Measurements from ENCODE around the gene GLI1. TPM values are rescaled to one million over a fixed set of nuclear protein-coding genes. Genes with fewer than 3 reads are reported as not detected.

GLI1 gene
- total RNA-seq, 5 donors from 2014 or later (not counting 1 experiment from before 2014, with no cell fraction given) = 0.53 to 1.6 (median 0.82) TPM

DNA sequence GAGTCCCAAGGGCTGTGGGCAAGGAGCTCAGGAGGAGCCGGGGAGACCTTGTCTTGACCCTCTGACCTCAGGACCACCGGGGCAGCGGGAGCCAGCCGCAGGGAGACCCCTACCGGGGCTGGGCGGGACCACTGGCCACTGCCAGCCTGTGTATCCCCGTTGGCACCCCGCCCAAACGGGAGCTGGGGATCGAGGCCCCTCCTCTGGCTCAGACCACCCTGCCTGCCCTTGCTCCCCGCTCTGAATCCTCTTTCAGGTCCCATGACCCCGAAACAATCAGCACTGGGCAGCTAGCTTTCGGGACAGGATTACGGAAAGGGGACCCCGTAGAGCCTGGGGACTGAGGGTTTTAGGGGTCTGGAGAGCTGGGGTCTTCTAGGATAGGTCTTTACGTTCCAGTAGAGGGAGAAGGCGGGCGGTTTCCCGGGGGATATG, 1.3 kb downstream of the GLI1 start:
- ATAC-seq (replicated peaks in 1 of 4) (no peak), DNase-seq (peak in 1 of 35 experiments; percentile 20)
- H3K27ac ChIP-seq (ENCODE audit: low read length) = no peak overlapping the region
- ChIA-PET CTCF (interaction anchor here (0.7 to 5.8 kb wide), 4 partner anchors 14 to 24 kb away, joined by 3 to 53 read pairs (median 3); no protein-coding TSS in a partner anchor), POLR2A (interaction anchor here in 1 of 2 donors (0.6 kb wide), 1 partner anchor 237 kb away, joined by 3 read pairs; no protein-coding TSS in a partner anchor)
- H3K4me1 Mint-ChIP-seq = peaks cover 37 to 59% (median 52%) of the 10 kb centered on the region in 3 donors
- H3K9me3 ChIP-seq = no peaks in the 10 kb centered on the region
- peak overlapping the region; percentile 81 to 88 (median 88) for H3K4me3 Mint-ChIP-seq
- no peaks in the 10 kb centered on the region for H3K9me3 Mint-ChIP-seq
- no peaks in the 10 kb centered on the region for H3K36me3 ChIP-seq (ENCODE audit: control insufficient read depth in 2 of 2, extremely low read depth in 1 of 2, insufficient read depth in 1 of 2, low read length in 1 of 2)
- H3K4me1 ChIP-seq (ENCODE audit: control insufficient read depth in 1 of 2, extremely low read depth in 1 of 2, insufficient read depth in 2 of 2, low read length in 2 of 2) = peaks cover 16 to 54% of the 10 kb centered on the region in 2 experiments
- no peaks in the 10 kb centered on the region for H3K36me3 Mint-ChIP-seq
- H3K27ac Mint-ChIP-seq = no peak overlapping the region
- peaks cover 0 to 33% of the 10 kb centered on the region in 2 experiments for H3K27me3 ChIP-seq (replicated peaks in 1 of 2; ENCODE audit: control insufficient read depth in 2 of 2, extremely low read depth in 1 of 2, insufficient read depth in 2 of 2, low read length in 1 of 2)
- 6% methylated on average over 15 of the region's 19 CpGs for WGBS (ENCODE audit: insufficient coverage)
- peak overlapping the region; percentile 51 to 62 for H3K4me3 ChIP-seq (ENCODE audit: control insufficient read depth in 1 of 2, extremely low read depth in 1 of 2, low read length in 1 of 2)
- H3K27me3 Mint-ChIP-seq = peaks cover 0 to 18% of the 10 kb centered on the region in 2 donors

DNA sequence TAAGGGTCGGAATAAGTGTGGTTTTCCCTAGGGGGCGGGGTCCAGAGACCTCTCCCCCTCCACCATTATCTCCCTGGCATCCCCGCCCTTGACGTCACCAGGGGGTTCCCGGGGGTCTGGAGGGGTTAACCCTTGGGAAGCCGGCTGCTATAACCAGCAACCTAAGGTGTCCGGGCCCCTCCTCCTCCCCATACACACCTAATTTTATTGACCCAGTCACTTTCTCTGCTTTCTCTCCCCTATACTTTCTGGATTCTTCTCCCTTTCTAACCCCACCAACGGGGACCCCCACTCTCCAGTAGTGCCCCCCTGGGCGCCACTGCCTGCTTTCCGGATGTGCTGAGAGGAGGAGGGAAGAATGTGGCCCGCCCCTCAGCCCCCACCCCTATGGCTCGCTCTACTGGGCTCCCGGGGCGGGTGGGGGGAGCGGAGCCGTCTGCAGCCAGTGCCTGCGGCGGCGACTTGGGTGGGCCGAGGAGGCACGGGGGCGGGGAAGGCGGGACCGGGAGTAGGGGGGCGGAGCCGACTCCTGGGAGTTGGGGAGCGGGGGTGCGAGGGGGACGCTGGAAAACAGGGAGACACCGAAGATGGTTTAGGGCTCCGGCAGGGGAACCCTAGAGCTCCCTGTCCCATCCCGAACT, 1.8 kb downstream of the GLI1 start:
- ATAC-seq (replicated peaks in 1 of 4) = no peak
- H3K9me3 Mint-ChIP-seq = no peaks in the 10 kb centered on the region
- ChIA-PET CTCF (interaction anchor here (0.6 to 5.8 kb wide), 4 partner anchors 15 to 19 kb away, joined by 3 to 53 read pairs (median 4); partner anchors contain the start of gene ARHGAP9 (in 1 of the 2)), POLR2A (interaction anchor here in 1 of 2 donors (0.5 kb wide), 1 partner anchor 49 kb away, joined by 5 read pairs; no protein-coding TSS in a partner anchor)
- H3K27me3 ChIP-seq (replicated peaks in 1 of 2; ENCODE audit: control insufficient read depth in 2 of 2, extremely low read depth in 1 of 2, insufficient read depth in 2 of 2, low read length in 1 of 2) = peaks cover 0 to 28% of the 10 kb centered on the region in 2 experiments
- H3K4me3 Mint-ChIP-seq = peak overlapping the region; percentile 81 to 88 (median 88)
- H3K36me3 ChIP-seq (ENCODE audit: control insufficient read depth in 2 of 2, extremely low read depth in 1 of 2, insufficient read depth in 1 of 2, low read length in 1 of 2) = no peaks in the 10 kb centered on the region
- H3K4me3 ChIP-seq (ENCODE audit: control insufficient read depth in 1 of 2, extremely low read depth in 1 of 2, low read length in 1 of 2) = peak overlapping the region; percentile 51 to 88
- 0% methylated on average over 4 of the region's 32 CpGs for WGBS (ENCODE audit: insufficient coverage)
- peaks cover 0 to 16% of the 10 kb centered on the region in 2 donors for H3K27me3 Mint-ChIP-seq
- no peaks in the 10 kb centered on the region for H3K9me3 ChIP-seq
- no peak overlapping the region for H3K27ac ChIP-seq (ENCODE audit: low read length)
- no peaks in the 10 kb centered on the region for H3K36me3 Mint-ChIP-seq
- peaks cover 16 to 49% of the 10 kb centered on the region in 2 experiments for H3K4me1 ChIP-seq (ENCODE audit: control insufficient read depth in 1 of 2, extremely low read depth in 1 of 2, insufficient read depth in 2 of 2, low read length in 2 of 2)
- DNase-seq = peak in 3 of 35 experiments; percentile 19 to 49 (median 26)
- peaks cover 34 to 56% (median 50%) of the 10 kb centered on the region in 3 donors for H3K4me1 Mint-ChIP-seq
- no peak overlapping the region for H3K27ac Mint-ChIP-seq

DNA sequence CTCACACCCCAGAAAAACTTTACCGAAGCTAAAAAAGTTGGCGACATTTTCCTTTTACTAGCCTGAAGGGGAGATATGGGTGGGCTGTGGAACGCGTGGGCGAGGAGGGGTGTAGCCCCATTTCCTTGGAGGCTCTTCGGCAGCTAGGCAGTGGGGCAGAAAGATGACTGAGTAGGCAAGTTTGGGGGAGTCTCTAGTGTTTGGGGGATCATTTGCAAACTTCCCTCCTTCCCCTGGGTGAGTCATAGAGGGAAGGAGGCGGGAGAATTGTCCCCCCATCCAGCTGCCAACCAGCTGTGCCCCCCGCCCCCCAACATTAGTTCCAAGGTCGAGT, 2.3 kb downstream of the GLI1 start:
- no peaks in the 10 kb centered on the region for H3K9me3 Mint-ChIP-seq
- no peaks in the 10 kb centered on the region for H3K9me3 ChIP-seq
- DNase-seq = peak in 2 of 35 experiments; percentile 19 to 47
- no peak overlapping the region for H3K27ac ChIP-seq (ENCODE audit: low read length)
- peaks cover 34 to 51% (median 50%) of the 10 kb centered on the region in 3 donors for H3K4me1 Mint-ChIP-seq
- peaks cover 0 to 16% of the 10 kb centered on the region in 2 donors for H3K27me3 Mint-ChIP-seq
- ChIA-PET POLR2A (interaction anchor here in 1 of 2 donors (0.5 kb wide), 1 partner anchor 48 kb away, joined by 5 read pairs; no protein-coding TSS in a partner anchor), CTCF (interaction anchor here (0.6 to 5.8 kb wide), 5 partner anchors 15 to 25 kb away, joined by 4 to 53 read pairs (median 4); partner anchors contain the start of gene ARHGAP9 (in 1 of the 2))
- peak overlapping the region in 1 of 2 donors; percentile 59 for H3K27ac Mint-ChIP-seq
- H3K36me3 ChIP-seq (ENCODE audit: control insufficient read depth in 2 of 2, extremely low read depth in 1 of 2, insufficient read depth in 1 of 2, low read length in 1 of 2) = no peaks in the 10 kb centered on the region
- peaks cover 0 to 27% of the 10 kb centered on the region in 2 experiments for H3K27me3 ChIP-seq (replicated peaks in 1 of 2; ENCODE audit: control insufficient read depth in 2 of 2, extremely low read depth in 1 of 2, insufficient read depth in 2 of 2, low read length in 1 of 2)
- H3K36me3 Mint-ChIP-seq = peaks cover 1% of the 10 kb centered on the region
- peaks cover 16 to 48% of the 10 kb centered on the region in 2 experiments for H3K4me1 ChIP-seq (ENCODE audit: control insufficient read depth in 1 of 2, extremely low read depth in 1 of 2, insufficient read depth in 2 of 2, low read length in 2 of 2)
- peak overlapping the region; percentile 81 to 88 (median 88) for H3K4me3 Mint-ChIP-seq
- WGBS (ENCODE audit: insufficient coverage) = 0% methylated on average over 2 of the region's 9 CpGs
- no peak for ATAC-seq (replicated peaks in 1 of 4)
- peak overlapping the region; percentile 51 to 88 for H3K4me3 ChIP-seq (ENCODE audit: control insufficient read depth in 1 of 2, extremely low read depth in 1 of 2, low read length in 1 of 2)

DNA sequence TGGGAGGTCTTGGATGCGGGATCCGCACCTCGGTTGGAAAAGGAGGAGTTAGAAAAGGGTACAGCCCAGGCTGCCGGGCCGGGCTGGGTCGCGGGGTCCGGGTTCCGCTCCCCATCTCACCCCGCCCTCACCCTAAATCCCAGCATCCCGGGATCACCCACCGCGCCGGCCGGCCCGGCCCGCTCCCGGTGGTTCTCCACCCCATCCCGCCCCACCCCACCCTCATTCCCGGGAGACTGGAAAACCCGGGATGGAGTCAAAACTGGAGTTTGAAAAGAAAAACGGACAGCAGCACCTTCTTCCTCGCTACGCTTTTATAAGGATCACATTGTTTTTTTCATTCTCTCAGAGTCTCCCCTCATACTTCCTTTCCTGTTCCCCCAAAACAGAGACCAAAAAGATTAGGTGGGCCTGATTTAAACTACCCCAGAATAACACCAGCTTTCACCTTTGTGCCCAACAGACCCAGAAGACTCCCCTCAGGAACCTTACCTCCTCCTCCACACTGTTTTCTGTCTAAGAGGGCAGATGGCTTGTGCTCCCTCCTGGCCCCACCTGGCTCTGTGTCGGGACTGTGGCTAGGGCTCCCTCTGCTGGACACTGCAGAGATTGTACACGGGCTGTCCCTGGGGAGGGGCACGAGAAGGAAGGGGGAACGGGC, 2.8 kb downstream of the GLI1 start:
- peaks cover 6% of the 10 kb centered on the region for H3K36me3 Mint-ChIP-seq
- WGBS (ENCODE audit: insufficient coverage) = 0% methylated on average over 7 of the region's 28 CpGs
- H3K4me1 ChIP-seq (ENCODE audit: control insufficient read depth in 1 of 2, extremely low read depth in 1 of 2, insufficient read depth in 2 of 2, low read length in 2 of 2) = peaks cover 16 to 48% of the 10 kb centered on the region in 2 experiments
- peaks cover 0 to 16% of the 10 kb centered on the region in 2 donors for H3K27me3 Mint-ChIP-seq
- no peaks in the 10 kb centered on the region for H3K36me3 ChIP-seq (ENCODE audit: control insufficient read depth in 2 of 2, extremely low read depth in 1 of 2, insufficient read depth in 1 of 2, low read length in 1 of 2)
- H3K4me1 Mint-ChIP-seq = peaks cover 38 to 51% (median 50%) of the 10 kb centered on the region in 3 donors
- H3K4me3 ChIP-seq (ENCODE audit: control insufficient read depth in 1 of 2, extremely low read depth in 1 of 2, low read length in 1 of 2) = peak overlapping the region; percentile 51 to 88
- H3K9me3 Mint-ChIP-seq = no peaks in the 10 kb centered on the region
- peaks cover 0 to 27% of the 10 kb centered on the region in 2 experiments for H3K27me3 ChIP-seq (replicated peaks in 1 of 2; ENCODE audit: control insufficient read depth in 2 of 2, extremely low read depth in 1 of 2, insufficient read depth in 2 of 2, low read length in 1 of 2)
- DNase-seq (peak; percentile 72 to 94 (median 82)), ATAC-seq (replicated peaks in 1 of 4) (peak; percentile 67 to 76 (median 72))
- ChIA-PET CTCF (interaction anchor here (0.8 to 5.8 kb wide), 5 partner anchors 14 to 33 kb away, joined by 3 to 53 read pairs (median 4); partner anchors contain the start of gene ARHGAP9 (in 1 of the 2)), POLR2A (no interaction called here)
- no peaks in the 10 kb centered on the region for H3K9me3 ChIP-seq
- peak overlapping the region; percentile 70 to 80 for H3K27ac Mint-ChIP-seq
- H3K27ac ChIP-seq (ENCODE audit: low read length) = no peak overlapping the region
- H3K4me3 Mint-ChIP-seq = peak overlapping the region; percentile 81 to 88 (median 88)

DNA sequence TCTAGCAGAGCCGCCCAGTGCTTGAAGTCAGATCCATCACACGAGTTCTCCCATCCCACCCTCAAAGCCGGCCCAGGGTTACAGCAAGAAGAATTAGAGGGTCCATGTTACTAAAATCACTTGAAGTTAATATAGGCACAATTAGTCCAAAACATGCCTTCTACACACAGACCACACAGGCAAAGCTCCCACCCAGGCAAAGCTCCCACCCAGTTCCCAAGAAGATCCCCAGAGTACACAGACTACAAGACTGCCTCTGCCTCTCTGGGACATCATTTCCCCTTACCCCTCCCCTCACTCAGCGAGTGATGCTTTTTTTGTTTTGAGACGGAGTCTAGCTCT, 3.3 kb downstream of the GLI1 start:
- H3K4me1 ChIP-seq (ENCODE audit: control insufficient read depth in 1 of 2, extremely low read depth in 1 of 2, insufficient read depth in 2 of 2, low read length in 2 of 2) = peaks cover 16 to 48% of the 10 kb centered on the region in 2 experiments
- H3K27me3 ChIP-seq (replicated peaks in 1 of 2; ENCODE audit: control insufficient read depth in 2 of 2, extremely low read depth in 1 of 2, insufficient read depth in 2 of 2, low read length in 1 of 2) = peaks cover 0 to 27% of the 10 kb centered on the region in 2 experiments
- Mint-ChIP-seq H3K4me3 (peak overlapping the region; percentile 81 to 88 (median 86)), H3K27me3 (peaks cover 0 to 16% of the 10 kb centered on the region in 2 donors), H3K9me3 (no peaks in the 10 kb centered on the region), H3K36me3 (peaks cover 11% of the 10 kb centered on the region), H3K4me1 (peaks cover 38 to 51% (median 50%) of the 10 kb centered on the region in 3 donors), H3K27ac (peak overlapping the region in 1 of 2 donors; percentile 80)
- no peak overlapping the region for H3K4me3 ChIP-seq (ENCODE audit: control insufficient read depth in 1 of 2, extremely low read depth in 1 of 2, low read length in 1 of 2)
- DNase-seq (no peak), ATAC-seq (replicated peaks in 1 of 4) (no peak)
- H3K36me3 ChIP-seq (ENCODE audit: control insufficient read depth in 2 of 2, extremely low read depth in 1 of 2, insufficient read depth in 1 of 2, low read length in 1 of 2) = peaks cover 0 to under 1% of the 10 kb centered on the region in 2 donors
- no peak overlapping the region for H3K27ac ChIP-seq (ENCODE audit: low read length)
- H3K9me3 ChIP-seq = no peaks in the 10 kb centered on the region
- WGBS (ENCODE audit: insufficient coverage) = 41% methylated on average over 4 of the region's 5 CpGs
- CTCF ChIA-PET = interaction anchor here (0.6 to 5.8 kb wide), 6 partner anchors 14 to 824 kb away, joined by 3 to 53 read pairs (median 3); partner anchors contain the start of gene INHBC (in 1 of the 2)
- POLR2A ChIA-PET = no interaction called here

DNA sequence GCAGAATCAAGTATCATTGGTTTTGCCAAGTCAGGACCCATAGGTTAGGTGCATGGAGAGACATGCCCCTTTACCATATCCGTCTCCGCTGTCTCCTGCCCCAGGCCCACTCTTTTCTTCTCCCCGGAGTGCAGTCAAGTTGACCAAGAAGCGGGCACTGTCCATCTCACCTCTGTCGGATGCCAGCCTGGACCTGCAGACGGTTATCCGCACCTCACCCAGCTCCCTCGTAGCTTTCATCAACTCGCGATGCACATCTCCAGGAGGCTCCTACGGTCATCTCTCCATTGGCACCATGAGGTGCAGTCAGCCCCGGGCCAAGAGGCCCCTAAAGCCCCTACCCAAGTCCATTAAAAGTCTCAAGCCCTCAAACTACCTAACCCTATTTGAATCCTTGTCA, 5.0 kb downstream of the GLI1 start:
- CTCF ChIA-PET = interaction anchor here in 1 of 2 donors (0.5 kb wide), 1 partner anchor 11 kb away, joined by 4 read pairs; no protein-coding TSS in a partner anchor
- no peak for DNase-seq
- POLR2A ChIA-PET = no interaction called here
- Mint-ChIP-seq H3K27ac (no peak overlapping the region), H3K27me3 (peaks cover 0 to 16% of the 10 kb centered on the region in 2 donors), H3K4me3 (peak overlapping the region in 1 of 3 donors; percentile 5), H3K36me3 (peaks cover 22% of the 10 kb centered on the region), H3K9me3 (no peaks in the 10 kb centered on the region), H3K4me1 (peaks cover 31 to 46% (median 43%) of the 10 kb centered on the region in 3 donors)
- H3K9me3 ChIP-seq = no peaks in the 10 kb centered on the region
- H3K4me1 ChIP-seq (ENCODE audit: control insufficient read depth in 1 of 2, extremely low read depth in 1 of 2, insufficient read depth in 2 of 2, low read length in 2 of 2) = peaks cover 16 to 35% of the 10 kb centered on the region in 2 experiments
- no peak overlapping the region for H3K27ac ChIP-seq (ENCODE audit: low read length)
- no peak for ATAC-seq (replicated peaks in 1 of 4)
- peaks cover 0 to 27% of the 10 kb centered on the region in 2 experiments for H3K27me3 ChIP-seq (replicated peaks in 1 of 2; ENCODE audit: control insufficient read depth in 2 of 2, extremely low read depth in 1 of 2, insufficient read depth in 2 of 2, low read length in 1 of 2)
- WGBS (ENCODE audit: insufficient coverage) = 93% methylated on average over 12 of the region's 12 CpGs
- no peak overlapping the region for H3K4me3 ChIP-seq (ENCODE audit: control insufficient read depth in 1 of 2, extremely low read depth in 1 of 2, low read length in 1 of 2)
- H3K36me3 ChIP-seq (ENCODE audit: control insufficient read depth in 2 of 2, extremely low read depth in 1 of 2, insufficient read depth in 1 of 2, low read length in 1 of 2) = peaks cover 9 to 13% of the 10 kb centered on the region in 2 donors
